ENCODE data around the gene RPS19BP1. TPM values are rescaled to one million over a fixed set of nuclear protein-coding genes. Genes with fewer than 3 reads are reported as not detected.

RPS19BP1 gene
- total RNA-seq, 1 experiment from 2014 or later = 102 TPM

DNA sequence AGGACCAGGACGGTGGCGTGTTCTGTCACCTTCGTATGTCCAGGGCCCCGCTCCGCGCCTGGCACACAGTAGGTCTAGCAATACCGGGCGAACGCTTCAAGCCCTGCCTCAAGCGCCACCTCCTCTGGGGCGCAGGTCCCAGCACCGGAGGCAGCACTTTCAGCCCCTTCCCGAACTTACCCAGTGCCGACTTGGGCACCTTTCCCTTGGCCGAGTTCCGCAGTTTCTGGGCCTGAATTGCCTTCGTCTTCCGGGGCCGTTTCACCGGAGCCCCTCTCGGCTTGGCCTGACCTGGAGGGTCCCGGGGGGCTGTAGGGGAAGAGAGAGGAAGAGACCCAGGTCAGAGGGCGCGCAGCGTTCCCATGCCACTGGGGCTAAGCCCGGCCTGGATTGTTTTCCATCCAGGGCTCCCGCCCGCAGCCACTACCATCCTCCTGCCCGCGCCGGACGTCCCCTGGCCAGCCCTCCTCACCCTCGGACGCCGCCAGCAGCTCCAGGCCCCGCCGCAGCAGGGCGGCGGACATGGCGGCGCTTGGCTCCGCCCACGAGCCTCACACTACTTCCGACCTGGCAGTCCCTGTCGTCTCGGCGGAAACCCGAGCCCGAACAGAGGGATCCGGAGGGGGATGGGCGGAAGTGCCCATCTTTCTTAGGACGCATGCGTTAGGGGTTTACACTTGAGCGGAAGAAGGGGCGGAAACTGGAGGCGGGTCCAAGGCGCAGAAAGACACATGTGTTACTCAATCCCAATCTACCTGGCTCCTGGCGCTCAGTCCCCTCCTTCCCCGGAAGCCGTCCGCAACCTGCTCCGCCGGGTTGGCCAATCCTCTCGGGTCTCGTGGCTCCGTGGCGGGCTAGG is at the start of gene RPS19BP1 (continued):
- TF ChIP-seq, protein P1, sequence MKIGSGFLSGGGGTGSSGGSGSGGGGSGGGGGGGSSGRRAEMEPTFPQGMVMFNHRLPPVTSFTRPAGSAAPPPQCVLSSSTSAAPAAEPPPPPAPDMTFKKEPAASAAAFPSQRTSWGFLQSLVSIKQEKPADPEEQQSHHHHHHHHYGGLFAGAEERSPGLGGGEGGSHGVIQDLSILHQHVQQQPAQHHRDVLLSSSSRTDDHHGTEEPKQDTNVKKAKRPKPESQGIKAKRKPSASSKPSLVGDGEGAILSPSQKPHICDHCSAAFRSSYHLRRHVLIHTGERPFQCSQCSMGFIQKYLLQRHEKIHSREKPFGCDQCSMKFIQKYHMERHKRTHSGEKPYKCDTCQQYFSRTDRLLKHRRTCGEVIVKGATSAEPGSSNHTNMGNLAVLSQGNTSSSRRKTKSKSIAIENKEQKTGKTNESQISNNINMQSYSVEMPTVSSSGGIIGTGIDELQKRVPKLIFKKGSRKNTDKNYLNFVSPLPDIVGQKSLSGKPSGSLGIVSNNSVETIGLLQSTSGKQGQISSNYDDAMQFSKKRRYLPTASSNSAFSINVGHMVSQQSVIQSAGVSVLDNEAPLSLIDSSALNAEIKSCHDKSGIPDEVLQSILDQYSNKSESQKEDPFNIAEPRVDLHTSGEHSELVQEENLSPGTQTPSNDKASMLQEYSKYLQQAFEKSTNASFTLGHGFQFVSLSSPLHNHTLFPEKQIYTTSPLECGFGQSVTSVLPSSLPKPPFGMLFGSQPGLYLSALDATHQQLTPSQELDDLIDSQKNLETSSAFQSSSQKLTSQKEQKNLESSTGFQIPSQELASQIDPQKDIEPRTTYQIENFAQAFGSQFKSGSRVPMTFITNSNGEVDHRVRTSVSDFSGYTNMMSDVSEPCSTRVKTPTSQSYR (CRISPR knock-in tag; IDR thresholded peaks at IDR 0.05) = peak; percentile 75; the same call in 1 of the 2 replicates
- TF ChIP-seq CREB1 (CRISPR knock-in tag; IDR thresholded peaks at IDR 0.05) = 0 out of 2 replicates have a peak, but pooled peaks have one; percentile 70
- TF ChIP-seq MXD4 (CRISPR knock-in tag; IDR thresholded peaks at IDR 0.05; ENCODE audit: borderline replicate concordance) = no peak
- TF ChIP-seq USF2 (CRISPR knock-in tag; IDR thresholded peaks at IDR 0.05) = peak; percentile 68
- TF ChIP-seq, protein P2, sequence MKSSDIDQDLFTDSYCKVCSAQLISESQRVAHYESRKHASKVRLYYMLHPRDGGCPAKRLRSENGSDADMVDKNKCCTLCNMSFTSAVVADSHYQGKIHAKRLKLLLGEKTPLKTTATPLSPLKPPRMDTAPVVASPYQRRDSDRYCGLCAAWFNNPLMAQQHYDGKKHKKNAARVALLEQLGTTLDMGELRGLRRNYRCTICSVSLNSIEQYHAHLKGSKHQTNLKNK (CRISPR knock-in tag; IDR thresholded peaks at IDR 0.05) = no peak
- no peak for TF ChIP-seq JAZF1 (CRISPR knock-in tag; IDR thresholded peaks at IDR 0.05)
- TF ChIP-seq ZNF263 (CRISPR knock-in tag; IDR thresholded peaks at IDR 0.05; ENCODE audit: low read depth) = no peak
- 0 out of 2 replicates have a peak, but pooled peaks have one; percentile 9 for TF ChIP-seq NR3C1 (CRISPR knock-in tag; conservative IDR thresholded peaks at IDR 0.05; ENCODE audit: low read depth)
- no peak for TF ChIP-seq IRF2 (CRISPR knock-in tag; IDR thresholded peaks at IDR 0.05; ENCODE audit: borderline replicate concordance, low read depth)
- TF ChIP-seq, protein P3, sequence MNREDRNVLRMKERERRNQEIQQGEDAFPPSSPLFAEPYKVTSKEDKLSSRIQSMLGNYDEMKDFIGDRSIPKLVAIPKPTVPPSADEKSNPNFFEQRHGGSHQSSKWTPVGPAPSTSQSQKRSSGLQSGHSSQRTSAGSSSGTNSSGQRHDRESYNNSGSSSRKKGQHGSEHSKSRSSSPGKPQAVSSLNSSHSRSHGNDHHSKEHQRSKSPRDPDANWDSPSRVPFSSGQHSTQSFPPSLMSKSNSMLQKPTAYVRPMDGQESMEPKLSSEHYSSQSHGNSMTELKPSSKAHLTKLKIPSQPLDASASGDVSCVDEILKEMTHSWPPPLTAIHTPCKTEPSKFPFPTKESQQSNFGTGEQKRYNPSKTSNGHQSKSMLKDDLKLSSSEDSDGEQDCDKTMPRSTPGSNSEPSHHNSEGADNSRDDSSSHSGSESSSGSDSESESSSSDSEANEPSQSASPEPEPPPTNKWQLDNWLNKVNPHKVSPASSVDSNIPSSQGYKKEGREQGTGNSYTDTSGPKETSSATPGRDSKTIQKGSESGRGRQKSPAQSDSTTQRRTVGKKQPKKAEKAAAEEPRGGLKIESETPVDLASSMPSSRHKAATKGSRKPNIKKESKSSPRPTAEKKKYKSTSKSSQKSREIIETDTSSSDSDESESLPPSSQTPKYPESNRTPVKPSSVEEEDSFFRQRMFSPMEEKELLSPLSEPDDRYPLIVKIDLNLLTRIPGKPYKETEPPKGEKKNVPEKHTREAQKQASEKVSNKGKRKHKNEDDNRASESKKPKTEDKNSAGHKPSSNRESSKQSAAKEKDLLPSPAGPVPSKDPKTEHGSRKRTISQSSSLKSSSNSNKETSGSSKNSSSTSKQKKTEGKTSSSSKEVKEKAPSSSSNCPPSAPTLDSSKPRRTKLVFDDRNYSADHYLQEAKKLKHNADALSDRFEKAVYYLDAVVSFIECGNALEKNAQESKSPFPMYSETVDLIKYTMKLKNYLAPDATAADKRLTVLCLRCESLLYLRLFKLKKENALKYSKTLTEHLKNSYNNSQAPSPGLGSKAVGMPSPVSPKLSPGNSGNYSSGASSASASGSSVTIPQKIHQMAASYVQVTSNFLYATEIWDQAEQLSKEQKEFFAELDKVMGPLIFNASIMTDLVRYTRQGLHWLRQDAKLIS (CRISPR knock-in tag; IDR thresholded peaks at IDR 0.05; ENCODE audit: borderline replicate concordance) = 0 out of 2 replicates have a peak, but pooled peaks have one; percentile 69
- TF ChIP-seq TEAD4 (CRISPR knock-in tag; IDR thresholded peaks at IDR 0.05) = no peak
- no peak for TF ChIP-seq CDX4 (CRISPR knock-in tag; IDR thresholded peaks at IDR 0.05; ENCODE audit: borderline replicate concordance)
- no peak for TF ChIP-seq ERG (CRISPR knock-in tag; IDR thresholded peaks at IDR 0.05)
- TF ChIP-seq PRDM15 (CRISPR knock-in tag; IDR thresholded peaks at IDR 0.05) = no peak
- no peak for TF ChIP-seq JUN (CRISPR knock-in tag; IDR thresholded peaks at IDR 0.05)
- no peak for TF ChIP-seq EMX1 (CRISPR knock-in tag; IDR thresholded peaks at IDR 0.05)
- TF ChIP-seq TP53 (CRISPR knock-in tag; IDR thresholded peaks at IDR 0.05) = peak; percentile 86
- 0 out of 2 replicates have a peak, but pooled peaks have one; percentile 64 for TF ChIP-seq ZBTB43 (CRISPR knock-in tag; IDR thresholded peaks at IDR 0.05)
- no peak for TF ChIP-seq GRHL2 (CRISPR knock-in tag; IDR thresholded peaks at IDR 0.05; ENCODE audit: insufficient replicate concordance, severe bottlenecking)
- no peak for TF ChIP-seq CTCF (IDR thresholded peaks at IDR 0.05)

Data from WTC11 (cell line).